Tibial nerve (tissue), 4 donors: ENCODE data around the gene GRID1. TPM values are rescaled to one million over a fixed set of nuclear protein-coding genes. Genes with fewer than 3 reads are reported as not detected.

ENCODE experiments used
- DNase-seq, 2 donors: peaks; one replicate each; pipeline ENCODE4 v3.0.0-alpha.2; 2019; ENCODE audit warnings: low spot score in 2 of 2
- H3K27ac ChIP-seq, 4 donors: fragments of 200-600 bp; sonication (generic) in 3 of 4; one replicate each; pipeline ENCODE4 v1.5.1; 2017 to 2019; ENCODE audit warnings: mild to moderate bottlenecking in 1 of 4
- H3K27me3 ChIP-seq, 2 donors: fragments of 200-600 bp; sonication (generic) in 1 of 2; one replicate each; pipeline versions ENCODE4 v1.5.1 to v1.6.0; 2017 to 2019
- H3K36me3 ChIP-seq, 3 donors: fragments of 200-600 bp; sonication (generic); one replicate each; pipeline ENCODE4 v1.5.1; 2018 to 2019
- H3K4me1 ChIP-seq, 4 donors: fragments of 200-600 bp; sonication (generic) in 3 of 4; one replicate each; pipeline ENCODE4 v1.5.1; 2017 to 2019
- H3K4me3 ChIP-seq, 4 donors: fragments of 200-600 bp; sonication (generic) in 3 of 4; one replicate each; pipeline ENCODE4 v1.5.1; 2017 to 2019; ENCODE audit warnings: mild to moderate bottlenecking in 1 of 4, moderate library complexity in 1 of 4
- H3K9me3 ChIP-seq, 4 donors: fragments of 200-600 bp; sonication (generic) in 3 of 4; one replicate each; pipeline ENCODE4 v1.5.1; 2017 to 2019
- EP300 ChIP-seq, 2 donors: sonication (generic); formaldehyde crosslinking; IDR thresholded peaks; one replicate each; pipeline ENCODE4 v1.6.1; 2017; ENCODE audit warnings: antibody characterized with exemption in 2 of 2, mild to moderate bottlenecking in 1 of 2
- POLR2A ChIP-seq, 2 donors: fragments of 450-650 bp; IDR thresholded peaks; one replicate each; pipeline ENCODE4 v1.6.1; 2017; ENCODE audit warnings: antibody characterized with exemption in 2 of 2, mild to moderate bottlenecking in 2 of 2, moderate library complexity in 2 of 2
- WGBS, 2 donors: methylation state at CpG; one replicate each; pipeline ENCODE4 v1.1.5; 2018; 5-methylcytosine and 5-hydroxymethylcytosine counted together
- total RNA-seq, 4 donors: library from RNA; depleted of rRNA; stranded (reverse); fragments of >200 nt; gene quantifications; one replicate each; pipeline ENCODE4 v1.1.0, GENCODE V29; 2016
- TF ChIP-seq, protein P1 (sequence below), 5 experiments: fragments of 200-600 bp in 3 of 5; fragments of 450-650 bp in 2 of 5; sonication (generic) in 3 of 5; IDR thresholded peaks; one replicate each; pipeline ENCODE4 v1.5.1; 2016 to 2019; ENCODE audit warnings: antibody characterized with exemption in 5 of 5, mild to moderate bottlenecking in 3 of 5, moderate library complexity in 2 of 5

The GRID1 gene
- total RNA-seq, 4 donors from 2014 or later, result 7.7 to 16.3 (median 10.5) TPM

DNA sequence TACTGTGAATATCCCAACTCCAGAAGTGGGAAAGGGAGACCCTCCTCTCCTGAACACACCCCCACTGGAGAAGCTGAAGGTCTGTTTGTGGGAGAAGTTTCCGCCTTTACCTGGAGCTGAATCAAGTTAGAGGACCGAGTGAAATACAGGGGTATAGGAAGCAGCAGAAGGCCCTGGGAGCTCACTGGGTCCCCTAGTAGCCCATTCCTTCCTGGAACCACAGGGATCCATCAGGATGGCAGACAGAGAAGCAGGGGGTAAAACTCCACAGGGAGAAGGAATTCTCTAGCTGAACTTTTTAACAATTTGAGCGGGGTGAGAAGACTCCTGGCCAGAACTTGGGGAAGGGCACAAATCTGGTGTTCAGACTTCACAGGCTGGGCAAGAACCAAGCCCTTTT lies 275.8 kb downstream of the GRID1 start:
- Histone ChIP-seq H3K36me3 (no peaks in the 10 kb centered on the region), H3K4me1 (no peaks in the 10 kb centered on the region), H3K4me3 (no peak overlapping the region), H3K9me3 (no peaks in the 10 kb centered on the region), H3K27ac (no peak overlapping the region), H3K27me3 (no peaks in the 10 kb centered on the region)
- DNase-seq, result no peak
- no peak for TF ChIP-seq POLR2A (IDR thresholded peaks at IDR 0.05)
- TF ChIP-seq EP300 (IDR thresholded peaks at IDR 0.05), result no peak
- TF ChIP-seq, protein P1, sequence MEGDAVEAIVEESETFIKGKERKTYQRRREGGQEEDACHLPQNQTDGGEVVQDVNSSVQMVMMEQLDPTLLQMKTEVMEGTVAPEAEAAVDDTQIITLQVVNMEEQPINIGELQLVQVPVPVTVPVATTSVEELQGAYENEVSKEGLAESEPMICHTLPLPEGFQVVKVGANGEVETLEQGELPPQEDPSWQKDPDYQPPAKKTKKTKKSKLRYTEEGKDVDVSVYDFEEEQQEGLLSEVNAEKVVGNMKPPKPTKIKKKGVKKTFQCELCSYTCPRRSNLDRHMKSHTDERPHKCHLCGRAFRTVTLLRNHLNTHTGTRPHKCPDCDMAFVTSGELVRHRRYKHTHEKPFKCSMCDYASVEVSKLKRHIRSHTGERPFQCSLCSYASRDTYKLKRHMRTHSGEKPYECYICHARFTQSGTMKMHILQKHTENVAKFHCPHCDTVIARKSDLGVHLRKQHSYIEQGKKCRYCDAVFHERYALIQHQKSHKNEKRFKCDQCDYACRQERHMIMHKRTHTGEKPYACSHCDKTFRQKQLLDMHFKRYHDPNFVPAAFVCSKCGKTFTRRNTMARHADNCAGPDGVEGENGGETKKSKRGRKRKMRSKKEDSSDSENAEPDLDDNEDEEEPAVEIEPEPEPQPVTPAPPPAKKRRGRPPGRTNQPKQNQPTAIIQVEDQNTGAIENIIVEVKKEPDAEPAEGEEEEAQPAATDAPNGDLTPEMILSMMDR (IDR thresholded peaks at IDR 0.05), result no peak
- 71 to 92% methylated on average over 3 of the region's 3 CpGs for WGBS, 2 donors

DNA sequence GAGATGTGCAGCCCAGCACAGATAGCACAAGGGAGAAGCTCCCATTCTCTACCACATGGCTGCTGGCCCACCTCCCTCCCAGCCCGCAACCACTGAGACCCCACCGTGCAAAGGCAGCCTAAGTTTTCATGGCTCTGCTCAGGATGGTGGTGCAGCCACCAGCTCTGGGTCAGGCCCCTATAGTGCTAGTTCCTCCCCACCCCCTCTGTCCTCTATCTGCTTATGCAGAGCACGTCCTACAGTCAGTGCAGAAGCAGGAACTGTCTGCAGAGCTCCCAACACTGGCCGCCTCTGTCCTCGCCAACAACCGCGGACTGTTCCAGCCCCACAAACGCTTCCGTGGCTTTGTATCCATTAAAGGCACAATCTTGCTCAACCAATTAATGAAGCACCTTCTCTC lies 278.9 kb downstream of the GRID1 start:
- Histone ChIP-seq H3K9me3 (no peaks in the 10 kb centered on the region), H3K4me1 (no peaks in the 10 kb centered on the region), H3K4me3 (no peak overlapping the region), H3K27ac (no peak overlapping the region), H3K36me3 (no peaks in the 10 kb centered on the region), H3K27me3 (no peaks in the 10 kb centered on the region)
- WGBS, 2 donors, result 60 to 65% methylated on average over 9 of the region's 9 CpGs
- TF ChIP-seq EP300 (IDR thresholded peaks at IDR 0.05) (no peak), POLR2A (IDR thresholded peaks at IDR 0.05) (no peak)
- TF ChIP-seq, protein P1 (IDR thresholded peaks at IDR 0.05), result no peak
- no peak for DNase-seq

DNA sequence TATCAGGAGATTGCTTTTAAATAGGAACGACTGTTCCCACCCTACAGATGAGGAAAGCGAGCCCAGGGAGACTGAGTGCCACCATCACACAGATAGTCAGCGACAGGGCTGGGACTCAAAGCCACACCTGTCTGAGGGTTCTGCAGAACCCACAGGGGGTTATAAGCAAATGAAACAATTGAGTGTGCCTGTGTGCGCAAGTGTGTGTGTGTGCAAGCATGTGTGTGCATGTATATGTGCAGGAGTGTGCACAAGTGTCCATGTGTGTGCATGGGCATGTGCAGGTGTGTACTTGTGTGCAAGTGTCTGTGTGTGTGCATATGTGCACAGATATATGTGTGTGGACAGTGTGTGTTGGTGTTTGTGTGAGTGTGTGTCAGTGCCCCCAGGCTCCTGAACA lies 280.2 kb downstream of the GRID1 start:
- TF ChIP-seq EP300 (IDR thresholded peaks at IDR 0.05) (no peak), POLR2A (IDR thresholded peaks at IDR 0.05) (no peak)
- TF ChIP-seq, protein P1 (IDR thresholded peaks at IDR 0.05), result no peak
- no peak for DNase-seq
- 88 to 93% methylated on average over 4 of the region's 4 CpGs for WGBS, 2 donors

DNA sequence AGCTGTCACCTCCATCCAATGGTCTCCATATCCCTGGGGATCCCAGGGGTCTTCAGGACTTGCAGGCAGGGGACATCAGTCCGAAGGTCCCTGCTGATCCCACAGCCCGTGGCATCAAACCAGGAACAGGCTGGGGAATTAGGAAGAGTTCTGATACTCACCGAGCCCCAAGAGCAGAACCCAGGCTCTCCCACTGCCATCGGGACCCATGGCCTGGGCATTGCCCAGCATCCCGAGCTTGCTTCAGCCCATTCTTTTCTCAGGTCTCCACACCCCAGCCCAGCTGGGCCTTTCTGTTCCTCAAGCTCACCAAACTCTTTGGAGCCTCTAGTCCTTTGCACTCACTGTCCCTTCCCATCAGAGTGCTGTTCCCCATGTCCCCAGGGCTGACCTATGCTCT lies 280.9 kb downstream of the GRID1 start:
- no peaks in the 10 kb centered on the region for H3K4me1 ChIP-seq
- no peaks in the 10 kb centered on the region for H3K27me3 ChIP-seq
- no peak overlapping the region for H3K4me3 ChIP-seq
- no peaks in the 10 kb centered on the region for H3K9me3 ChIP-seq
- DNase-seq, result no peak
- no peak for TF ChIP-seq POLR2A (IDR thresholded peaks at IDR 0.05)
- TF ChIP-seq, protein P1 (IDR thresholded peaks at IDR 0.05), result no peak
- TF ChIP-seq EP300 (IDR thresholded peaks at IDR 0.05), result no peak
- H3K27ac ChIP-seq, result no peak overlapping the region
- 83 to 86% methylated on average over 5 of the region's 5 CpGs for WGBS, 2 donors
- H3K36me3 ChIP-seq, result no peaks in the 10 kb centered on the region

More for the DNA sequence above, 280.2 kb downstream of the GRID1 start:
- Histone ChIP-seq H3K9me3 (no peaks in the 10 kb centered on the region), H3K4me3 (no peak overlapping the region), H3K27me3 (no peaks in the 10 kb centered on the region), H3K36me3 (no peaks in the 10 kb centered on the region), H3K27ac (no peak overlapping the region), H3K4me1 (no peaks in the 10 kb centered on the region)

DNA sequence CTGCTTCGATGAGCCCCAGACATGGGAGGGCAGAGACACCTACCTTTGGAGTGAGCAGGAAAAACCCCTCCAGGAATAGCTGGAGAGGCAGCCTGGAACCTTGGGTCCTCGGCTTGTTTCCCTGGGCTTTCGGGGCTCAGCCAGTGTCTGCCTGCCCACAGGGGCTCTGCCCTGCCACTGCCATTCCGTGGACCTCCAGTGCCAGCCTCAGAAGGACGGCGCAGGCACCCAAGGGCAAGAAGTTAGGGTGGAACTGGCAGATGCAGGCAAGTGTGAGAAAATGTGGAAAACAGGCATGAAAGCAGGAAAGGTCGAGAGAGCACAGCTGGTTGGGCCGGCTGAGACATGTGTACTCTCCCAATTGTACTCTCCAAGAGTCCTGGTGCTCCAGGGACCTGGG lies 281.5 kb downstream of the GRID1 start:
- TF ChIP-seq EP300 (IDR thresholded peaks at IDR 0.05), result no peak
- Histone ChIP-seq H3K9me3 (no peaks in the 10 kb centered on the region), H3K4me1 (no peaks in the 10 kb centered on the region), H3K27ac (no peak overlapping the region), H3K4me3 (no peak overlapping the region), H3K36me3 (no peaks in the 10 kb centered on the region), H3K27me3 (no peaks in the 10 kb centered on the region)
- WGBS, 2 donors, result 49 to 77% methylated on average over 8 of the region's 8 CpGs
- no peak for DNase-seq

DNA sequence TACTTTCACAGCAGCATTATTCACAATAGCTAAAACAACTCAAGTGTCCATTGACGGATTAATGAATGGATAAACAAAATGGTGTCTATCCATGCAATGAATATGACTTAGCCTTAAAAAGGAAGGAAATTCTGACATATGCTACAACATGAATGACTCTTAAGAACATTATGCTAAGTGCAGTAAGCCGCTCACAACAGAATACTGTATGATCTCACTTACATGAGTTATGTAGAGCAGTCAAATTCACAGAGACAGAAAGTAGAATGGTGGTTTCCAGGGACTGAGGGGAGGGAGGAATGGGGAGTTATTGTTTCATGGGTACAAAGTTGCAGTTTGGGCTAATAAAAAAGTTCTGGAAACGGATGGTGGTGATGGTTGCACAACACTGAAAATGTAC lies 282.0 kb downstream of the GRID1 start:
- H3K4me3 ChIP-seq, result no peak overlapping the region

More for the DNA sequence above, 282.0 kb downstream of the GRID1 start:
- no peaks in the 10 kb centered on the region for H3K36me3 ChIP-seq
- TF ChIP-seq POLR2A (IDR thresholded peaks at IDR 0.05), result no peak
- TF ChIP-seq, protein P1 (IDR thresholded peaks at IDR 0.05), result no peak
- TF ChIP-seq EP300 (IDR thresholded peaks at IDR 0.05), result no peak
- H3K4me1 ChIP-seq, result no peaks in the 10 kb centered on the region
- no peak overlapping the region for H3K27ac ChIP-seq
- H3K27me3 ChIP-seq, result no peaks in the 10 kb centered on the region
- DNase-seq, result no peak
- no peaks in the 10 kb centered on the region for H3K9me3 ChIP-seq
- 73 to 74% methylated on average over 3 of the region's 3 CpGs for WGBS, 2 donors
